Measurements from ENCODE around the gene DENND1A.

The DENND1A gene

DNA sequence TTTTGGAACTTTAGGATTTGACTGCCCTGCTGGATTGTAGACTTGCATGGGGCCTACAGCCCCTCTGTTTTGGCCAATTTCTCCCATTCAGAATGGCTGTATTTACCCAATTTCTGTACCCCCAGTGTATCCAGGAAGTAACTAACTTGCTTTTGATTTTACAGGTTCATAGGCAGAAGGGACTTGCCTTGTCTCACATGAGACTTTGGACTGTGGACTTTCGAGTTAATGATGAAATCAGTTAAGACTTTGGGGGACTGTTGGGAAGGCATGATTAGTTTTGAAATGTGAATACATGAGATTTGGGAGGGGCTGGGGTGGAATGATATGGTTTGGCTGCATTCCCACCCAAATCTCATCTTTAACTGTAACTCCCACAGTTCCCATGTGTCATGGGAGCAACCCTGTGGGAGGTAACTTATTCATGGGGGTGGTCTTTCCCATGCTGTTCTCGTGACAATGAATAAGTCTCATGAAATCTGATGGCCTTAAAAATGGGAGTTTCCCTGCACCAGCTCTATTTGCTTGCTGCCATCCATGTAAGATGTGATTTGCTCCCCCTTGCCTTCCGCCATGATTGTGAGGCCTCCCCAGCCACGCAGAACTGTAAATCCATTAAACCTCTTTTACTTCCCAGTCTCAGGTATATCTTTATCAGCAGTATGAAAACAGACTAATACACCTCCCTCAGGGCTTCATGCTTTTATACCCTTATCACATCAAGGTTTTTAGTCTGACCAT, 206.6 kb downstream of the DENND1A start:
- no peak for DNase-seq

DNA sequence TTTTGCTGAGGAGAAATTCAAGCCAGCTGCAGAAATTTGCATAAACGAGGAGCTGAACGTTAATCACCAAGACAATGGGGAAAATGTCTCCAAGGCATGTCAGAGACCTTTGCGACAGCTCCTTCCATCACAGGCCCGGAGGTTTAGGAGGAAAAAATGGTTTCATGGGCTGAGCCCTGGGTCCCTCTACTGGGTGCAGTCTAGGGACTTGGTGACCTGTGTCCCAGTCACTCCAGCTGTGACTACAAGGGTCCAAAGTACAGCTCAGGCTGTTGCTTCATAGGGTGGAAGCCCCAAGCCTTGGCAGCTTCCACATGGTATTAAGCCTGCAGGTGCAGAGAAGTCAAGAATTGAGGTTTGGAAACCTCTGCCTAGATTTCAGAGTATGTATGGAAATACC, 207.5 kb downstream of the DENND1A start:
- no peak for DNase-seq

DNA sequence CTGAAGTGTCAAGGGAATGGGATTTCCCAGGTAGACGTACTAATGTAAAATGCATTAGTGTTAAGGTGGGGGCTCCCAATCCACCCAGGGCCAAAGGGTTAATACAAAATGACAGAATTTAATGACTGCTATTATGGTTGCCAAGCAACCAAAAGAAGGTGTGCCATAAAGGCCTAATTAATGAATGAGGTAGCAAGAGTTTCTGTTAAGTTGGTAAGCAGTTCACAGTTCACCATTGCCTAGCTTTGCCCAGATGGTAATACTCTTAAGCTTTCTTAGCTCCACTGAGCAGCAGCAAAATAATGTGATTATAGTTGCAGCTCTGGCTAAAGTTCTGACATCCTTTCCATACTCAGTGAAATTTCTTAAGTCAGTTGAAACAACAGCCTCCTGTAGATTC, 211.7 kb downstream of the DENND1A start:
- DNase-seq = no peak

- no peak for DNase-seq
These were observed 212.2 kb downstream of the DENND1A start for GRCh38 chr9:123717581-123718175.

GRCh38 chr9:123716339-123716945, 213.5 kb downstream of the DENND1A start:
- no peak for DNase-seq

DNA sequence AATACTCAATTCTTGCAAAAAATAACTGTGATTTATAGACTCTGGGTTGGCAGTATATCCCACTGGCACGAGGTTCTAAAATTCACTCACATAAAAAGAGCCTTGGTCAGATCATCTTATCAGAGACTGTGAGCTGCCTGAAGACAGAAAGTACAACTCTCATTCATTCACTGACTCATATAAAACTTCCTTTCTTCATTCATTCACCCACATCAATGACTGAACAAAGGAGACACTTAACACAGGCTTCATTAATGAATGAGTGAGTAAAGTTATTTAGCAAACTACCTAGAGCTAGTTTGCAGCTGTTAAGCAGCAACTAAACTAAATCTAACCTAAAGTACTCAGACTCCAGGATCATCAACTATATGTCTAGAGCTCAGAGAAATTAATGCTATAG, 214.7 kb downstream of the DENND1A start:
- DNase-seq = no peak

DNA sequence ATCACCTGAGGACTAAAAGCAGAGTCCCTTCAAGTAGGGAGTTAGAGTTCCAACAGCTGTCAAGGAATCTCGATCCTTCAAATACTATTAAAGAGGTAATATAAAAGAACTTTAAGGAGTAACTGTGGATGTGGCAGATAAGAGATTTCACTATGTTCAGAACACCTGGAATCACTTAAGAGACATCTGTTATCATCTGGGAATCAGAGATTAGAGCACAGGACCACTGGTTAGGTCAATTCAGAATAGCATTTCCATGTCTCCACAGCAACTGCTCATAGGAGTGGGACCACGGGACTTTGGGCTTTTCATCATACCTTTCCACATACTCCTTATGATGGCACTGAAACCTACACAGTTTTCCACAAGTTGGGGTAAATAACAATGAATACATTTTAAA, 216.6 kb downstream of the DENND1A start:
- DNase-seq = no peak

GRCh38 chr9:123712399-123712798, 217.5 kb downstream of the DENND1A start:
- DNase-seq = no peak

- no peak for DNase-seq
These were observed 219.6 kb downstream of the DENND1A start for GRCh38 chr9:123710299-123710698.

GRCh38 chr9:123702483-123702882, 227.4 kb downstream of the DENND1A start:
- no peak for DNase-seq

GRCh38 chr9:123697686-123698085, 232.2 kb downstream of the DENND1A start:
- DNase-seq = no peak

DNA sequence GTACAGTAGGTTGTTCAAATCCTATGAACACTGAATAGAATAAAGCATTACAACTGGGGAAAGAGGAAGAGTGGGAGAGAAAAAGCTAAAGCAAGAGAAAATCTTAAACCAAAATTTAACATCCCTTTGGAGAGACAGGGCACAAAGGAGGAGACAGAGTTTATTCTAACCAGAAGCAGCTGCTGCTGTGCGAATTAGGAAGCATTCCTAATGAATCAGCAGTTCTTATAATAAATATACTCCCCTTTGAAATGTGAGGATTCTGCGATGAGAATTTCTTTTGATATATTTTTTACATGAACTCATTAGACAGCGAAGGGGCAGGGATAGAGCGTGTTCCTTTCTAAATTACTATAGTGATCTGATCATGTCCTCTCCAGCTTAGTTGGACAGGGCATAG, 233.4 kb downstream of the DENND1A start:
- DNase-seq = no peak

DNA sequence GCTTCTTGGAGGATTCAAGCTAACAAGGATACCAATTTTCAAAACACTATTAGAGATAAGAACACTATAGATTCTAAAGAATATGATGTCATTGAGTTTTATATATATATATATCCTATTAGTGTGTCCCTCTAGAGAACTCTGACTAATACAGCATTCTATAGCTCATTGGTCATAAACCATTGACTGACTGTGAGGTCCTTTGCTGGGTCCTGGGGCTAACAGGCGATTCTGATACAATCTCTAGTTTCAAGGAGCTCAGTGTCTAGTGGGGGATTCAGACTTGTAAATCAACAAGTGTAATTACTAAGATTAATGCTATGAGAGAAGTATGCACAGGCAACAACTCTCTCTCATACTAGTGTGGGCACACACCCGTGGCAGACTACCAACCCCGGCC, 234.5 kb downstream of the DENND1A start:
- DNase-seq = no peak

GRCh38 chr9:123691765-123692303, 238.1 kb downstream of the DENND1A start:
- DNase-seq = no peak

DNA sequence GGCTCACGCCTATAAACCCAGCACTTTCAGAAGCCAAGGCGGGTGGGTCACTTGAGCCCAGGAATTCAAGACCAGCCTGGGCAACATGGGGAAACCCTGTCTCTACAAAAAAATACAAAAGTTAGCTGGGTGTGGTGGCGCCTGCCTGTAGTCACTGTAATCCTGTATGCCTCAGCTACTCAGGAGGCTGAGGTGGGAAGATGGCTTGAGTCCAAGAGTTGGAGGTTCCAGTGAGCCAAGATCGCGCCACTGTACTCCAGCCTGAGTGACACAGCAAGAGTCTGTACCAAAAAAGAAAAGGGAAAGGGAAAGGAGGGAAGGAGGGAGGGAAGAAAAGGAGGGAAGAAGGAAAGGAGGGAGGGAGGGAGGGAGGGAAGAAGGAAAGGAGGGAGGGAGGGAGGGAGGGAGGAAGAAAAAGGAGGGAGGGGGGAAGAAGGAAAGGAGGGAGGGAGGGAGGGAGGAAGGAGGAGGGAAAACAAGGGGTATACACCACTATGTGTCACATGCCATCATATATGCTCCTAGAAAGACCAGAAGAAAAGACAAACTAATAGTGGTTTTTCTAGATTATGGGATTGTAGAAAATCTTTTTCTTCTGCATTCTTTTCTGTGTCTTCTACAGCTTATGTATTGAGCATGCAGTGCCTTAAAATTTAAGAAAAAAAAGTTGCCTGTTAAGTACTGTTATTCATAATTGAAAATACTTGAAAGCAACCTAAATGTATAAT, 240.1 kb downstream of the DENND1A start:
- no peak for DNase-seq

GRCh38 chr9:123687246-123687751, 242.6 kb downstream of the DENND1A start:
- DNase-seq = no peak

GRCh38 chr9:123686829-123687192, 243.1 kb downstream of the DENND1A start:
- no peak for DNase-seq

DNA sequence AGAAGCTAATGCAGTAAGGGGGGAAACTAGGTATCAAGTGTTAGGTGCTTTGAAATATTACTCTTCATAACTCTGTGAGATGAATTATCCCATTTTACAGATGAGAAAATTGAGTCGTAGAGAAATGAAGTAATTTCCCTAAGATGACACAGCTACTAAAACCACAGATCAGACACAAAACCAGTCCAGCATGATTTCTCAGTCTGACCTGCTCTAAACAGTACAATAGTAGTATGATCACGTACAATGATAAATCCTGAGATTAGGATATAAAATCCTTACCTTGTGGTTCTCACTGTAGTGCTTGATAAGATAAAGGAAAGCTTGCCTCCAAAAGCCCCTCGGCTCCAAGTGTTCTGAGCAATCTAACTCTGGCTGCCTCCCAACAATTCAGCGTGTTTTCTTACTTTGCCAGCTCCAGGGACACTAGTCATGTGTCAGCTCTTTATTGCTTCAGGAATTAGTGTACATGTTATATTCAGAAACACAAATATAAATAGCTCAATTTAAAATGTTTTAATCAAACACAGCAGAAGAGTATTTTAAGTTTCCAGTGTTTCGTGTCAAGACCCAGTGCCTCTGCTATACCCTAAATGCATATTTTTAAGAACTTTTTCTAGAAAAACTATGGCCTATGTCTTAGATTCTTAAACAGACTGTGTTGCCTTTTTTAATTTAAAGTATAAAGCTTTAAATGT, 243.6 kb downstream of the DENND1A start:
- DNase-seq = no peak

- DNase-seq = no peak
These were observed 244.3 kb downstream of the DENND1A start for GRCh38 chr9:123685489-123686083.

DNA sequence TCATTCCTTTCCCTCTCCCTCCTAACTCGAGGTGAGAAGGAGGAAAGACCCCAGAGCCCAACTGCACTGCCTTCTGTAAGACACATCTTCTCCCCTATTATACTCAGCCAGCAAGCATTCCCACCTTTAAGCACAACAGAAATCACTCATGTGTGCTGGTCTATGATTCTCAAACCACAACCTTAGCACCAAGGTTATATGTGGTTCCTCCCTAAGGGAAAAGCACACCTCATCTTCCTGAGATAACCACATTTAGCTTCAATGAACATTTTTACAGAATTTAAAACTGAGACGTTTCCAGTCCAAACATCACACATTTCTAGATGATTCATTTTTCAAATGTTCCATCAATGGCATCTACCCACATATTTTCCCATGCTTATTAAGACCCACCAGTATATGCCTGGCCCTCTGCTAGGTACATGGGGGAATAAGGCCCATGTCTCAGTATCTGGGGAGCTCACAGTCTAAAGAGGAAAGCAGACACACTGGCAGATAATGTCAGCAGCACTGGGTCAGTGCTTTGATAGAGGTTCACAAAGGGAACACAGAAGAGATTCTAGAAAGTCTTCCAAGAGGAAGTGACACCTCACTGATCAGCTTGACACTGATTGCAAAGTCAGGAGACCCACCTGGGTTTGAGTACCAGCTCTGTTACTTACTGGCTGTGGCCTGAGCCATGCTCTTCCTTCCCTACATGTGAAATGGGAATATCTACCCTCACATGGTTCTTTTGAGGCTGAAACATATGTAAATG, 245.4 kb downstream of the DENND1A start:
- no peak for DNase-seq

DNA sequence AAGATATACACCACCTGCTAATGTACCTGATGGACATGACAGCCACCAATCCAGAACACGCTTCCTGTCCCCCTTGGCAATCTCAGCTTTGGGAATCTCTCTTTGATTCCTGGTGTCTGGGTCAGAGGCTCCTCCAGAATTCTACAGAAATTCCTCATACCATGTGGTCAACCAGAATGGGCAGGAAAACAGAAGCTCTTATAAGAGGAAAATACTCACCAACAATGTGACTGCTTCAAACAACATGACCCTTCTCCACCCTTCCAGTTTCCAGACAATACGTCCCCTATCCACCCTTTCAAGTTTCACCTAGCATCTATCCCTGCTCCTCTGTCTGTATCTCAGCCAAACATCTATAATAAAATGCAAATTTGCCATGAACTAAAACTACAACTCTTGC, 247.2 kb downstream of the DENND1A start:
- no peak for DNase-seq
